Ovary (tissue), 3 donors: ENCODE results near the gene PAM16.

ENCODE experiments used
- CTCF ChIP-seq, 3 donors: fragments of 450-650 bp in 2 of 3; fragments of 200-600 bp in 1 of 3; IDR thresholded peaks; one replicate each; pipeline versions ENCODE4 v1.5.1 to v1.8.0; 2016 to 2022; ENCODE audit warnings: antibody characterized with exemption in 3 of 3, mild to moderate bottlenecking in 1 of 3
- EP300 ChIP-seq: sonication (generic); formaldehyde crosslinking; IDR thresholded peaks from one replicate; pipeline ENCODE4 v1.6.1; 2017; ENCODE audit warnings: antibody characterized with exemption
- POLR2A ChIP-seq: fragments of 450-650 bp; IDR thresholded peaks from one replicate; pipeline ENCODE4 v1.6.1; 2017; ENCODE audit warnings: antibody characterized with exemption, mild to moderate bottlenecking, moderate library complexity
- donor health status: DM: no; HTN: no; CAD: no.

GRCh38 chr16:4332083-4332482 lies 19.0 kb downstream of the PAM16 start:
- TF ChIP-seq CTCF (IDR thresholded peaks at IDR 0.05) = no peak
- TF ChIP-seq POLR2A = no peak
- no peak for TF ChIP-seq EP300
